Fibroblast of skin of right quadriceps (primary cell): Measurements from ENCODE around the gene TTK.

Experiments
- DNase-seq: peaks from one replicate; pipeline ENCODE4 v3.0.0-alpha.2; 2013

Gene TTK

DNA sequence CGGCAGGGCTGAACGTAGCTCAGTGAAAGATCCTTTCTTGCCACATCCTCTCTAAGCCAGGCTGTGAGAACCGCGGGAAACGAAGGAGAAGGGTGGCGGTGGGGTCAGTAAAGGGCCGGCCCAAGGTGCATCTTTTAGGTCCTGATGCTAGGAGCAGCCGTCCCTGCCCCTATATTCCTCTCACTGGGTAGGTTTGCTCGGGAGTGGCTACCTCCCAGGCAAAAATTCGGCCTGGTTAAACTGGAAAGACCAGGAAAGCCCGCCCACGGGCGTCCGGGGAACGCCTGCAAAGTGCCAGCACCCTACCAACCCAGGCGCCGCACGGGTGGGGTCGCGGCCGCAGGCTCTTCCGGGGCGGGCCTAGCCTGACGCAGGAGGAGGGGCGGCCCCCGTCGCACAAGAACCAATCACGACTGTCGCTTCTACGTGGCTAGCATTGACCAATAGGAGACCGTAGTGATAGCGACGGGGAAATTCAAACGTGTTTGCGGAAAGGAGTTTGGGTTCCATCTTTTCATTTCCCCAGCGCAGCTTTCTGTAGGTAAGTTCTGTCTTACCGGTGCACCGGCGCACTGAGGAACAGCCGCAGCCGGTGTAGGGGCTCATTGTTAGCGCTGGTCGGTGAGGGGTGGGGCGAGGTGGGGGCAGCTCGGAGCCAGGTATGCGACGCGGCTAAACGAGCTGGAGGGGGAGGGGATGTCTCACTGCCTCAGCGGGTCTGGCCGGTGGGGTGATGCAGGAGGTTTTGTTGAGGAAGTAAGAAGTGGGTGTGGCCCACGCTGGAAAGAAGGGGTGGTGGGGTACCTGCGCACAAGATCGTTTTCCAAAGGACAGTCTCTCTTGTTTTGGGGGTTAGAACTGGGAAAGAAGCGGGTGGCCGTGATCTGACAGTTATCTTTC is at the start of gene TTK:
TSS of gene TTK (plus strand) at position 477 of the 900 bp plus-strand sequence. CDS start 1,195 bp downstream, outside the sequence.
- peak; percentile 95 for DNase-seq

DNA sequence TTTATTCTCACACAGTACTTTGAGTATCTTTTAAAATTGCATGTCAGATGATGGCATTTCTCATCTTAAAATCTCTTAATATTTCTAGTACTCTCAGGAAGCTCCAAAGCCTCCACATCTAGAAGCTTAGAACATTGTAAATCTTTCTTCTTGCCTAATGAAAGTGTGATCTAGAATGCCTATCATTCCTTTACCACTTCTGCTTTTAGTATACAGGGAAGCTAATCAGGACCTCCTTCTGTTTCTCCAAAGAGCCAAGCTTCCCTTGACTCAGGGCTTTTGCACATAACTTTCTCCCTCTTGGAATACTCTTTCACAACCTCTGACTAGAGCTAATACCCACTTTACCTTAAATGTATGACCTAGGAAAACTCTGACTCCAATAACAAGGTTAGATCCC is 49.6 kb upstream of the TTK start:
- DNase-seq = no peak

DNA sequence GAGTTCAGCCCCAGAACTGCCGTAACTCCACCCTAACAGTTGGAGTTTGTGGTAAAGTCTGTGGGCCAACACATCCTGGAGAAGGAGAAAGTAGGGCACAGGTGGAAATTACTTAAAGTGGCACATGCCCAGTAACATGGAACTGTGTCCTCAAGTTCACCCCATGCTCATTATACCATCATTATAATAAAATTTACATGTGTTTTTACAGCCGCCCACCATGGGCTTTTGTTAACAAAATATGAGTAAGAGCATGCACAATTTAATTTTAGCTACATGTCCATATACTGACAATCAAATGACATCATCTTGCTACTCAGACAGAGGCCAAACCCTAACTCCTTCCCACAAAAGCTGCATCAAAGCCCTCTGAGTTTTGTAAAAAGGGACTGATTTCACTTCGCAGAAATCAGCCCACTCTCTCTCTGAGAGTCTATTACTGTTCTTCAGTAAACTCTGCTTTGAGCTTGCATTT is 39.8 kb upstream of the TTK start:
- DNase-seq = no peak

DNA sequence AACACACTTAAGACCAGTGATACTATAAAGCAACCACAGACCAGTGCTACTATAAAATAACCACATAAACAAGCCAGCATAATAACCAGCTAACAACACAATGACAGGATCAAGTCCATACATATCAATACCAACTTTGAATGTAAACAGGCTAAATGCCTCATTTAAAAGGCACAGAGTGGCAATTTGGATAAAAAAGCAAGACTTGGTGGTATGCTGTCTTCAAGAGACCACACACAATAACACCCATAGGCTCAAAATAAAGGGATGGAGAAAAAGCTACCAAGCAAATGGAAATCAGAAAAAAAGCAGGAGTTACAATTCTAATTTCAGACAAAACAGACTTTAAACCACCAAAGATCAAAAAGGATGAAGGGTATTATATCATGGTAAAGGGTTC is 37.3 kb upstream of the TTK start:
- DNase-seq = no peak

DNA sequence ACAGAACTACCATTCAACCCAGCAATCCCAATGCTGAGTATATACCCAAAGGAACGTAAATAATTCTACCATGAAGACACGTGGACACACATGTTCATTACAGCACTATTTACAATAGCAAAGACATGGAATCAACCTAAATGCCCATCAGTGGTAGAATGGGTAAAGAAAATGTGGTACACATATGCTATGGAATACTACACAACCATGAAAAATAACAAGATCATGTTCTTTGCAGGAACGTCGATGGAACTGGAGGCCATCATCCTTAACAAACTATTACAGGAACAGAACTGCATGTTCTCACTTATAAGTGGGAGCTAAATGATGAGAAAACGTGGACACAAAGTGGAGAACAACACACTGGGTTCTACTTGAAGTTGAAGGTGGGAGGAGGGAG is 34.7 kb upstream of the TTK start:
- DNase-seq = no peak

DNA sequence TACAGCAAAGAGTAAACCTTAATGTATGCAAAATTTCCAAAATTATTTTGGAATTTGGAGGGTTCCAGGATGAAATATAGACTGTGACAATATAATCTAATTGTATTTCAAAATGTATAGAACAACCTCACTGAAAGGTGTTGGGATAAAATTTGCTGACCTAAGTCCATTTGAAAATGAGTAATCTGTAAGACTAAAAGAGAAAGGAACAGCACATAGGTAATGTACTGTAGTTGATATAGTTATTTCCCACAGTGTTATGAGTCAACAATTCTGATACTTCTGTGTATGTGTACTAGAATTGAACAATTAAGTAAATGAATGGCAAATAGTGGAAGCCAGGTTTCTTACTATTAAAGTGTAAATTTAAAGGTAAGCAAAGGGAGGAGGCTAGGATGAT is 33.3 kb upstream of the TTK start:
- DNase-seq = no peak

DNA sequence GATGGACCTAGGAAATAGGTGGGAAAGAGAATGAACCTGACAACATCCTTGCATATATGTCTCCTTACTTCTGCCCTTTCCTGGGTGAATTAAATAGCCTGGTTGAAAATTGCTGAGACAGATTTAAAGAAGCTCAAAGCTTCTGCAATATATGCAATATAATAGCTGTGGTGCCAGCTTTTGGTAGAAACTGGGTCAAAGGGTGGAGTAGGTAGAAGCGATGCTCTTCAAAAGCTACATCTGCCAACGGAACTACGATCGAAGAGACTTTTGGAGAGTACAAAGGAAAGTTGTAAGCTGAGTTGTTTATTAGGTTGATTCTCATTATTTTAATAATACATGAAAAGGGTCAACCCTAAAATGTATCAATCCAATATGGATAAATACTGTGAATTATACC is 22.8 kb upstream of the TTK start:
- no peak for DNase-seq

DNA sequence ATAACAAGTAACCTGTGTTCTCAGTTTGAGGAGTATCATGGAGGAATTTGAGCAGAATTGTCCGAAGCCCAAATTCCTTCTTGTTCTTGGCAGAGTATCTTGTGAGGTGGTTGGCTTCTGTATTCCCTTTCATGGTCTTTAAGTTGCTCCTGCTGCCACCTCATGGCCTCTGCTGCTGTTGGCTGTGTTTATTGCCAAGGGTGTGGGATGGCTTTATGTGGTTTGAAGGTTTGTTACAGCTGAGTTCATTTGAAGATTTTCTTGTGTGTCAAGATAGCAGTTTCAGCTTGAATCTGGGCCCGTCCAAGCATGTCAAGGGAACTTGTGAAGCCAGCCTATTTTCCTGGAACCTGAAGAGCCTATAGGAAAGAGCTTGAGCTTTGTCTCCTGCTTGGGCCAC is 20.2 kb upstream of the TTK start:
- no peak for DNase-seq

DNA sequence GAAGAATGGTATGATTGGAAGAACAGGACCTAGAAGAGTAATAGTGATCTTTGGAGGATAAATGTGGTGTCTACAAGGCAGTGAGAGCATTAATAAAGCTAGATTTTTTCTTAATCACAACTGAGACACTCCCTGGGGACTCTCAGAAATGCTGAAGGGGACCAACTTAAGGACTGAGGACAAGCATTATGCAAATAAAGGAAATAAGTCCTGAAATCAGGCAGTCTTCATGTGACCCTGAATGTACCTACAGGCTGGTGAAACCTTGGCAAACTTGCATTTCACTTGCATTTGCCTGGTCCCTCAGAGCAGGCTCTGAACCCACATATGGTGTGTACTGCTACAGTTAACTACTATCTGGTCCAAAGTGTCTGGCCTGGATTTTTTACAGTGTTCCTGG is 19.3 kb upstream of the TTK start:
- DNase-seq = no peak

DNA sequence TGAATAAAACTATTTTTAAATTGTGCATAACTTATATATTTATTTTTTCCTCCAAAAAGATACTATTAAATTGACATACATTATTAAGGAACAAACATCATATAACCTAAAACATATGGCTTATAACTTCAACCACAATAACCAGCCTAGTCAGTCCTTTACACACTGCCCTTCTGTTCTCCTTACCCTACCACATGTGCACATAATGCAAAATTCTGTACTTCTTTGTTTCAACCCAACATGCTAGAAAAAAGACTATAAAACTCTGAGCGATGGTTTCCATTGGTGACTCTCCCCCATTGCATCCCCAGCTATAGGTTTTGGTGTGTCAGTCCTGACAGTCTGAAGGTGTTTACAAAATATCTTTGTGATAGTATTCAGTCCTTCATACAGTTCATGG is 14.8 kb upstream of the TTK start:
- no peak for DNase-seq

DNA sequence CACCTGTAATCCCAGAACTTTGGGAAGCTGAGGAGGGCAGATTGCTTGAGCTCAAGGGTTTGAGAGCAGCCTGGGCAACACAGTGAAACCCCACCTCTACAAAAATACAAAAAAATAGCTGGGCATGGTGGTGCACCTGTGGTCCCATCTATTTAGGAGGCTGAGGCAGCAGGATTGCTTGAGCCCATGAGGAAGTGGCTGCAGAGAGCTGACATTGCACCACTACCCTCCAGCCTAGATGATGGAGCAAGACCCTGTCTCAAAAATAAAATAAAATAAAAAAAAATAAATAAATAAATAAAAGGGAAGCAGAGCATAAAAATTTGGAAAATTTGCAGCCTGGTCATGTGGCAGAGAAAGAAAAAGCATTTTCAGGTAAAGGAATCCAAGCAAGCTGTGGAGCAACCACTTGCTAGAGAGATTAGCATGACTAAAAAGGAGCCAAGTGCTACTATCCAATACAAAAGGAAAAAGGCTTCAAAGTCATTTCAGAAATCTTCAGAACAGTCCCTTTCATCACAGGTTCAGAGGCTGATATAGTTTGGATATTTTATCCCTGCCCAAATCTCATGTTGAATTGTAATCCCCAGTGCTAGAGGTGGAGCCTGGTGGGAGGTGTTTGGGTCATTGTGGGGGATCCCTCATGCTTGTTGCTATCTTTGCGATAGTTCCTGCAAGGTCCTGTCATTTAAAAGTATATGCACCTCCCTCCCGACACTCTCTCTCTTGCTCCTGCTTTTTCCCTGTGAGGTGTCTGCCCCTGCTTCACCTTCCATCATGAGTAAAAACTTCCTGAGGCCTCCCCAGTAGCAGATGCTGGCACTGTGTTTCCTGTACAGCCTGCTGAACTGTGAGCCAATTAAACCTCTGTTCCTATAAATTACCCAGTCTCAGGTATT is 11.2 kb upstream of the TTK start:
- no peak for DNase-seq

DNA sequence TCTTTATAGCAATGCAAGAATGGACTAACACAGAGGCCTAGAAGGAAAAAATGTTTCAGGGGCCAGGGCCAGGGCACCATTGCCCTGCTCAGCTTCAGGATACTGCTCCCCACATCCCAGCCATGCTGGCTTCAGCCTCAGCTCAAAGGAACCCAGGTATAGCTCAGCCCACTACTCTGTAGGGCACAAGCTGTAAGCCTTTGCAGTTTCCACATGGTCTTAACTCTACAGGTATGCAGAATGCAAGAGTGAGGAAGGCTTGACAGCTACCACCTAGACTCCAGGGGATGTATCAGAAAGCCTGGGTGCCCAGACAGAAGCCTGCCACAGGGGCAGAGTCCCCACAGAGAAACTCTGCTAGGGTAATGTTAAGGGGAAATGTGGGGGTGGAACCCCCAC is 10.5 kb upstream of the TTK start:
- no peak for DNase-seq

DNA sequence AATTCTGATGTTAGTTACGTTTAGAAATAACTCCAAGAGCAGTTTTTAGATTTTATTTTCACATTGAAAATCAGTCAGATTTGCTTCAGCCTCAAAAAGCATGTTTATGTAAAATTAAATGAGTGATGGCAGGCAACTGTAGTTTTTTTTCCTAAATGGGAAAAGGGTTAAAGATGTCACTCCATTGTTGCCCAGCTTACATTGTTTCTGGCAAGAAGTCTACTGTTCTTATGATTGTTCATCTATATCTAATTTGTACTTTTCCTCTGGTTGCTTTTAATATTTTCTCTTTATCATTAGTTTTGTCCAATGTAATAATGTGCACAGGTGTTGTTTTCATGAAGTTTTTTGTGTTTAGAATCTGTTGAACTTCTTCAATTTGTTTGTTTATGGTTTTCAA is 6.7 kb upstream of the TTK start:
- DNase-seq = no peak

DNA sequence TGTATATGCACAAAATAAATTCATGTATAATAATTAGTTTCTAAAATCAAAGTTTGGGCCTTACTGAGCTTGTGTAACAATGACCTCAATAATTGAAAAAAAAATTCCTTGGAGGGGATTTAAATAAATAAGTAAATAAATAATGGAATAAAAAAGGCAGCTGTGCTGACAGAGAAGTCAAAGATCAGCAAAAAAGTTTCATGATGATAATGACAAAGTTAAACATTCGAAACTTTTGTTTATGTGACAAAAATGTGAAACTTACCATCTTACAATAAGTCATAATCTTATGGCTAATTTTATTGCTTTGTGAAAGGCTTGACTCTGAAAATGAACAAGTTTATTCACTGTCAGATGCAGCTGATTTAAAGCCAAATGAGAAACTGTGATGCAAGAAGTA is 3.1 kb upstream of the TTK start:
- no peak for DNase-seq

DNA sequence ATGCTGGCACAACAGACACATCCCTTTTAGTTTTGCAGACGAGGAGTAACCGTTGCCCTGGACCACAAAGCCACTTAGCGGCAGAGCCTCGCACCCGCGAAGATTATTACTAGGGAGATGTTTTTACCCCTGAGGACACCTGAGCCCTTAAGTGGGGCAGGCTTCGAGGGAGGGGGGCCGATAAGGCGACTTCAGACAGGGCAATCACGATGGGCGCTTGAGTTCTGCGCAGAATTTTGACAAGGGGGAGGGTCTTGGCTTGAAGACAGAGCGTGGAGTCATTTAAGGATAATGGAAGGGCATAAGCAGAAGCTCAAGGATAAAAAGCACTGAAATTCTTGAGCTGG is 650 bp upstream of the TTK start:
- DNase-seq = no peak

DNA sequence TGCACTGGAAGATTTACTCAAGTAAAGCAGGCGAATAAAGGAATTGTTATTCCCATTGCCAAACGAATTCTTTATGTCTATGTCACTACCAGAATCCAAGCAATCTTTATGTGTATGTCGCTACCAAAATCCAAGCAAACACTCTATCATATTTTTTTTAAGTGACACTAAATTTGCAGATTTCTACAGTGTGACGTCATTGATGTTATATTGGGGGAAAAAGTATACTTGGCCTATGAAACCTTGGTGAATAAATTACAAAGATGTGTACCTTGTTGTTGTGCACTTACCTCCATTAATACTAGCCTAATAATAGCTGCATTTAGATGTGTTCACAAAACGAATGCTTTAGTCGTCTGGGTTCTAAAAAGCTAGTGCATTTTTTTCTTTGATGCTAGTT is 957 bp downstream of the TTK start:
- no peak for DNase-seq

DNA sequence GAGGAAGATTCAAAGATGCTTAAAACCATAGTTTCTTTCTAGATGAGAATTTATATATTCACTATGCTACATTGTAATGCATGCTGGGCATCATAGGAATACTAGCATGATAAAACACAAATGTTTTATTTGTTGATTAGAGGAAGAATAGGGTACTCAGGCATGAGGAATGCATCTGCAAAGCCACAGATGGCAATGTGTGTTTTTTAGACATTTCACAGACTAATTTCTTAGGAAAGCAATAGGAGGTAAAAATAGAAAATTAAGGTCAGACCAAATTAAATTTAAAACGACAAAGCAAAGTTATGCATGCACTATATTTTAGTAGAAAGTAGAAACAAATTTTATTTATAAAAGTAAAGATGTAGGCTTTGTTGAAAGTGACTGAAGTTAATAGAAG is 2.1 kb downstream of the TTK start:
- DNase-seq = no peak

DNA sequence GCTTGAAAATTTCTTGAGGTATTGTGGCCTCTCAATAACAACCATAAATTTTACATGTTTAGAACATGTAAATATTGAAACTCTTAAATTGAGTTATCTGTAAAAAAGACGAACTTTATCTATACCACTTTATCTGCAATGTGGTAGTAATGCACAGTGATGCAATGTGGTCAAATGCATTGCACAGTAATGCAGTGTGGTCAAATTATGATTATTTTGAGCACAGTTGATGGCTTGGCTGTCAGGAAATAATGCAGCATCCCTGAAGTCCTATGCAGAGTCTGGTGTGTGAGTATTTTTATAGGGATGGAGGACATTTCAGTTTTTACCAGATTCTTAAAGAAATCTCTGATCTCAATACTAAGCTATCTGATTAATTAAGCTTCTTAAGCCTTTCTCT is 5.1 kb downstream of the TTK start:
- no peak for DNase-seq

DNA sequence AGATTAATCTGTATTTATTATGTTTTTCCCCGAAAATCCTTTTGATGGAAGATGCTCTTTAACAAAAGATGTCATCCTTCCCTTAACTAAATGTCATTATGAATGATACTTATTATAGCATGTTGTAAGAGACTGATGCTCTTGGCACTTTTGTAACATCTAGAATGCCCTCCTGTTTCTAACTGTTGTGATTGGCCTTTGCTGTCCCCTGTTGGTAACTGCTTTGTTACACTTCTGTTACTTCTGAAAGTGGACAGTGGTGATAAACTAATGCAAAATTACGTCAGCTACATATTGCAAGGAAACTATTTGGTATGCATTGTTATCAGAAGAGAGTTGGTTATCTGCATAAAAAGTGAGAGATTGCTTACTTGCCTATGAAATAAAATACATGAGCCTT is 5.8 kb downstream of the TTK start:
- DNase-seq = no peak

DNA sequence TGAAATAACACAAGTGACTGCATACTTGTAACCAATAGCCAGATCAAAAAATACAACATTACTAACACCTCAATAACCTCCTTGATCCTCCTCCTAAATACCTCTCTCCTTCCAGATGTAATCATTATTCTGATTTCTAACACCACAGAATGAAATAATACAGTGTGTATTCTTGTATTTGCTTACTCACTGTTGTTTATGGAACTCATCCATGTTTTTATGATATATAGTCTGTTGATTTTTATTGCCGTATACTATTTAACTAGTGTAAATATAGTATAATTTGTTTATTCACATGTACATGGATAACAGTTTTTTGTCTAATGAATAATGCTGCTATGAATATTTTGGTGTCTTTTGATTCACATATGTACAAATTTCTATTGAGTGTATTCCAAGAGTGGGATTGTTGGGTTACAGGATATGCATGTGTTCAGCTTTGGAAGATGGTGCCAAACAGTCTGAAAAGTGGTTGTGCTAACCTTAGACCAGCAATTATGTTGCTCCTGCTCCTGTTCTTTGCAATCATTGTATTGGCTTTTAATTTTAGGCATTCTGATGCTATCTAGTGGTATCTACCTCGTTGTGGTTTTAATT is 11.5 kb downstream of the TTK start:
- no peak for DNase-seq

DNA sequence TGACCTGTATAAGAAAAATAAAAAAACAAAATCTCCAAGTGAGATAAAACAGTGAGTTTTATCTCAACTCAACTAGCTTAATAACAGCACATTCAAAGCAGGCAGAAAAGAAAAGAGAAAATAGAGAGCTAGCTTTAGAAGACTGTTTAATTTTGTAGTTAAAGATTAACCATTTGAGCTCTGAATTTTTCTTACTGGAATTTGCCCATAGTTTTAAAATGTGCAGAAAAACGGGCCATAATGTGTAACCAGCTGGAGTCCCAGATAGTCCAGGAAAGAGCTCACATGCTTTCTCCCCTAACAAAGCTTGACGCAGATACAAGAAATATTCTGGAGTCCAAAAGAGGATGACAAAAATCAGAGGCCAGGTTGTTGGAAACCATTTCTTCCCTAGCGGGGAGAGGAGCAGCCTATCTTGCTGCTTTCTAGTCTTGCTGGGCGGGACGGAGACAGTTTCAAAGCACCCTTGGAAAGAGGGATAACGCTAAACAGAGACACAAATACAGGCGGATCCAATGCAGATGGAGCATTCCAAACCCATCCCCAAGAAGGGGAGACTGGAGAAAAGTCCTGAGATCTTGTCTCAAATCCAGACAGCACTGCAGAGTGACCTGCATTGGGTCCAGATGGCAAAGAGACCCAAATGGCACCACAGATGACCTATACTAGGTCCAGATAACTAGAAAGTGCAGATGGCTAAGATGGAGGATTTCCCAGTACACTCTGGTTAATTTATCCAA is 16.1 kb downstream of the TTK start:
- no peak for DNase-seq

DNA sequence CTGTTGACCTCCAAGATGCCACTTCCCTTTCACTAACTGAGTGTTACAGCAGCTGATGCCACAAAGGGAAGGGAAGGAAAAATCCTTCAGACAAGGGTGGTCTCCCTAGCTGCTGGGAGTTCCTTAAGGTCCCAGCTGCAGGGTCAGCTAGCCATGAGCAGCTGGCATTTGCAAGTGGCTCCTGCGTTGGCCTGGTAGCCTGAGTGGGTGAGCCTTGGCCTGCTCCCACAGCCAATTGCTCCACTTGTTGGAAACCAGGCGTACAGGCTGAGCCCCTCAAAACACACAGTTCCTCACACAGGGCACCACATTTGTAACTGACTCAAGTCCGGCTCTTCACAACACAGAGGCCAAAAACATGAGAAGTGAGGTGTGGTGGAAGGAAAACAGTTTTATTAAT is 16.7 kb downstream of the TTK start:
- DNase-seq = no peak

DNA sequence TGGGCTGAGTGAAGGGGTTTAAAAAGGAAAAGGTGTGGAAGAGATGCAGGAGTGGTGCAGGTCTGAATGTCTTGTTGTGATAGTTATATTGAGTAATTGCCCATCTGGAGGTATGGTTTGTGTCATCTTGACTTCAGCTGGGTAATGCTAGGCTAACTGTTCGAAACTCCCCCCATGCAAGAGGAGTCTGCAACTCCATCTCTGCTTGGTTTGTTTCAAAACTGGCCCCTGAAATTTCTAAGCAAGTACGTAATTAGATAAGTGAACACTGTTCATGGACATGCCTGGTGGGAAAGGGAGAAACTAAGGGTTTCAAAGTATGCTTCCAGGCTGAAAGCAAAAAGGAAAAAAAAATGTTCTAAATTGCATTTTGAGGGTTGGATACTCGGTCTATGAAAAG is 17.1 kb downstream of the TTK start:
- DNase-seq = no peak
